DOHH2 (cell line): ENCODE data around the gene CTPS2.

Experiments used
- EZH2phosphoT487 ChIP-seq: fragments of 200-600 bp; sonication (generic); IDR thresholded peaks from 2 replicates; pipeline ENCODE4 v1.6.1; 2017; ENCODE audit warnings: borderline replicate concordance, mild to moderate bottlenecking, antibody characterized with exemption, low read length, moderate library complexity, mixed read lengths
- TF ChIP-seq, protein P1 (sequence below): fragments of 200-600 bp; sonication (generic); IDR thresholded peaks from one replicate; pipeline ENCODE4 v1.5.1; 2014; ENCODE audit warnings: antibody characterized with exemption, mild to moderate bottlenecking, low read depth, low read length; ENCODE audit not compliant: poor library complexity, severe bottlenecking

DNA sequence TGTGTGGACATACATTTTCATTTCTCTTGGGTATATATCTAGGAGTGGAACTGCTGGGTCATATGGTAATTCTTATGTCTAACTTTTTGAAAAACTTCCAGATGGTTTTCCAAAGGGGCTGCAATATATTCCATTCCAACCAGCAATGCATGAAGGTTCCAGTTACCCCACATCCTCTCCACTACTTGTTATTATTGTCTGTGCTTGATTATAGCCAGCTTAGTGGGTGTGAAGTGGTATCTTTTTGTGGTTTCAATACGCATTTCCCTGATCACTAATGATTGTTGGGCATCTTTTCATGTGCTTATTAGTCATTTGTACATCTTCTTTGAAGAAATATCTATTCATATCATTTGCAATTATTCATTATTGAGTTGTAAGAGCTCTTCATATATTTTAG, 94.0 kb downstream of the CTPS2 start:
- TF ChIP-seq, protein P1, sequence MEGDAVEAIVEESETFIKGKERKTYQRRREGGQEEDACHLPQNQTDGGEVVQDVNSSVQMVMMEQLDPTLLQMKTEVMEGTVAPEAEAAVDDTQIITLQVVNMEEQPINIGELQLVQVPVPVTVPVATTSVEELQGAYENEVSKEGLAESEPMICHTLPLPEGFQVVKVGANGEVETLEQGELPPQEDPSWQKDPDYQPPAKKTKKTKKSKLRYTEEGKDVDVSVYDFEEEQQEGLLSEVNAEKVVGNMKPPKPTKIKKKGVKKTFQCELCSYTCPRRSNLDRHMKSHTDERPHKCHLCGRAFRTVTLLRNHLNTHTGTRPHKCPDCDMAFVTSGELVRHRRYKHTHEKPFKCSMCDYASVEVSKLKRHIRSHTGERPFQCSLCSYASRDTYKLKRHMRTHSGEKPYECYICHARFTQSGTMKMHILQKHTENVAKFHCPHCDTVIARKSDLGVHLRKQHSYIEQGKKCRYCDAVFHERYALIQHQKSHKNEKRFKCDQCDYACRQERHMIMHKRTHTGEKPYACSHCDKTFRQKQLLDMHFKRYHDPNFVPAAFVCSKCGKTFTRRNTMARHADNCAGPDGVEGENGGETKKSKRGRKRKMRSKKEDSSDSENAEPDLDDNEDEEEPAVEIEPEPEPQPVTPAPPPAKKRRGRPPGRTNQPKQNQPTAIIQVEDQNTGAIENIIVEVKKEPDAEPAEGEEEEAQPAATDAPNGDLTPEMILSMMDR, result no peak
- no peak for TF ChIP-seq EZH2phosphoT487
